GM12801 (cell line): Measurements from ENCODE around the gene FABP1.

Source experiments
- TF ChIP-seq, protein P1 (sequence below): IDR thresholded peaks from one replicate; pipeline ENCODE4 v1.5.1; 2011; ENCODE audit warnings: control low read depth; ENCODE audit not compliant: insufficient read length; ENCODE audit errors: extremely low read depth

FABP1 gene

DNA sequence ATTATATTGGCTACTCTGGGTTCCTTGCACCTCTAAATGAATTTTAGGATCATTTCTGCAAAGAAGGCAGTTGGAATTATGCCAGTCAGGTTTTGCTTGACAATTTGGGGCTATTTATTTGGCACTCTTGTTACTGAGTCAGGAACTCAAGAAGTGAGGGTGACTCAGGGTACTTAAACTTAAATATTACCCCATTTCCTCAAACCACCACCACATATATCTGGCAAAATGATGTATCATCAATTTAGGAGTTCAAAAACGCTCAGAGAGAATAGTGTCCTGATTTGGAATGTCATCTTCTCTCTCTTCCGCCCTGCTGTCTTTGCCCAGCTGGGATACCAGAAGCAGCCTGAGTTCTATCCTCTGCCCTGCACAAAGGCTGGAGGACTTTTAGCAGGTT, 39.9 kb upstream of the FABP1 start:
- TF ChIP-seq, protein P1, sequence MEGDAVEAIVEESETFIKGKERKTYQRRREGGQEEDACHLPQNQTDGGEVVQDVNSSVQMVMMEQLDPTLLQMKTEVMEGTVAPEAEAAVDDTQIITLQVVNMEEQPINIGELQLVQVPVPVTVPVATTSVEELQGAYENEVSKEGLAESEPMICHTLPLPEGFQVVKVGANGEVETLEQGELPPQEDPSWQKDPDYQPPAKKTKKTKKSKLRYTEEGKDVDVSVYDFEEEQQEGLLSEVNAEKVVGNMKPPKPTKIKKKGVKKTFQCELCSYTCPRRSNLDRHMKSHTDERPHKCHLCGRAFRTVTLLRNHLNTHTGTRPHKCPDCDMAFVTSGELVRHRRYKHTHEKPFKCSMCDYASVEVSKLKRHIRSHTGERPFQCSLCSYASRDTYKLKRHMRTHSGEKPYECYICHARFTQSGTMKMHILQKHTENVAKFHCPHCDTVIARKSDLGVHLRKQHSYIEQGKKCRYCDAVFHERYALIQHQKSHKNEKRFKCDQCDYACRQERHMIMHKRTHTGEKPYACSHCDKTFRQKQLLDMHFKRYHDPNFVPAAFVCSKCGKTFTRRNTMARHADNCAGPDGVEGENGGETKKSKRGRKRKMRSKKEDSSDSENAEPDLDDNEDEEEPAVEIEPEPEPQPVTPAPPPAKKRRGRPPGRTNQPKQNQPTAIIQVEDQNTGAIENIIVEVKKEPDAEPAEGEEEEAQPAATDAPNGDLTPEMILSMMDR = no peak

DNA sequence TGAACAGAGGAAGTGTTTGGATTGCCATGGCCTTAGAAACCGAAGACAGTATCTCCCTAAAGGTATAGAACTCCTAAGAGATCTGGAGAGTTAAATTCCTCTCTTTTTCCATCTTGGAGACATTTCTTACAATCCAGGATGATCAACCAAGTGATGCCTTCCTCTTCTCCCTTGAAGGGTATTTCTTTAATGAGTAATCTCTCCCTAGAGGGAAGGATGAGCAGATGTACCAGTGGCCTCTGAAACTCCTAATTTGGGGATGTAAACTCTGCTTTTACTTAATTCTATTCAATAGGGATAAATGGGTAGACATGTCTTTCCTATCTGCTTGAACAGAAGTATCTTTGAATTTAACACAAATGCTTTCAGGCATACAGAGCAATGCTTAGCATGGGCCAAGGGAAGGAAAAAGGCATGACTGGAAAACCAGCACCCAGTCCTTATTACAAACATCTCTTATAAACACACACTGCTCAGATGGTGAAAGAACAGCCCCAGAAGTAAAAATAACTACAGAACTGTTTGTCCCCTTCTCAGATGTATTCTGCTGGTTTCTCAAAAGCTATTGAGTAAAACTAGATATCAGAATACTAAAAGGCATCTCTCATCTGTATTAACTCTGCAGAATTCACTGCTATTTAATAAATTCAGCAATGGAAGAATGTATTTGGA, 37.6 kb upstream of the FABP1 start:
- TF ChIP-seq, protein P1 = no peak

DNA sequence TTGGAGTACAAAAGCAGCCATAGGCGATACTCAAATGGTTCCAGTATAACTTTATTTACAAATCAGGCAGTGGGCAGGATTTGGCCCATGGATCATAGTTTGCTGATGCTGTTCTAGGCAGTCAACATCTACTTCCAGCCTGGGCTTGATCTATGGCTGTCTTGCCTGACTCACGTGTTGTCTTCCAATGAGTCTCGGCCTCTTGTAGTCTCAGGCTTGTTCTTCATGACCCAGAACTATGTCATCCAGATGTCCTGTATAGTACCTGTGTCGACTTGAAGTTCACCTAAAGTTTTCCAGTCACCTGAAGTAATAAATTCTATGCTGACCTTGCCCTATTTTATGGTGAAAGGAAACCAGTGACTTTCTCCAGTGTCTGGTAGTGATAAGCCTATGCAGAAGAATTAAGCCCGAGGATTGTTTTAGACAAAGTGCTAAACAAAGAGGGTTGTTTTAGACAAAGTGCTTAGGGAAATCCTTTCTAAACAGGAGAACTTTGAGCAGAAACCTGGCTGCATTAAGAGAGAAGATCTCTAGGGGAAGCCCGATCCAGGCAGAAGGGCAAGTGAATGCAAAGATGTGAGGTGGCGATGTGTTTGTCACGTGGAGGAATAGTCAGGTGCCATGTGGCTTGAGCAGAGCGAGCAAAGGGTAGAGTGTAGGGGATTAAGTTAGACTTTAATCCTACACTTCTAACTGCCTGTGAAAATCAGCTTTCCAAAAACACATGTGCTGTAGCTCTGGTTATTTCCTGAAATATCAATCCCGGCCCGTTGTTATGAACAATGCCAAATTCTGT, 33.8 kb upstream of the FABP1 start:
- TF ChIP-seq, protein P1 = no peak

DNA sequence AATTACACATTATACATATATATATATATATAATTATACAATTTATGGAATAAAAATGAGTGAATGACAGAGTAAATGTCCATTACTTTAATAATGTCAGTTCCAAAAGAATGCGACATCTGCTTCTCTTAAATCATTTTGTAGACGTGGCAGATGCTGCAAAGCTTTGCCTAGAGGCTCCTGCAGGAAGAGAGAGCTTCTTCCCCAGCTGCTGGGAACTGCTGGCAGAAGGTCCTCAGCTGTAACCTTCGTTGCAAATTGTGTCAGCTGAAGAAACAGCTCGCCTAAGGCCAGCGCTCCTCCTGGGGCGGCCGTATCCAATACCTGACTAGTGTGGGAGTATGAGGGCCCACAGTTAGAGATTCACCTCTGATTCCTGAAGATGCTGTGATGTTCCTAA, 32.7 kb upstream of the FABP1 start:
- TF ChIP-seq, protein P1 = no peak

DNA sequence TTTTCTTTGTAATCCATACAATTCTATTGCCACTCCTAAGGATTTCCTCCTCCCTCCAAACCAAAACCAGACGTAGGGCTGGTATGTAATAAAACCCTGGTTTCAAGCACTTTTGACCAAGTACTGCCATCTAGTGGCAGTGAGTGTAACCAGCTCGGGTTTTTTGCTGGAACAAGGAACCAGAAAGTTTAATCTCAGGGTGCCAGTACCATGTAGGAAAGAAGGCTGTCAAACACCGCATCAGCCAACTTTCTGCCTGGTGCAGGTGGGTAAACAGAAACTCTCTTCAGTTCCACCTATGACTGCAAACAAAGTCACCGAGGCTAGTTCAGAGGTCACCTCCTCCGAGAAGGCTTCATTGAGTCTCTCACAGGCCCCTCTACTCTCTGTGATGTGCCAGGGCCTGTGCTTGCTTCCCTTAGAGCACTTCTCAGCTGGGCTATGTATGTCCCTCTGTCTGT, 32.1 kb upstream of the FABP1 start:
- TF ChIP-seq, protein P1 = no peak

DNA sequence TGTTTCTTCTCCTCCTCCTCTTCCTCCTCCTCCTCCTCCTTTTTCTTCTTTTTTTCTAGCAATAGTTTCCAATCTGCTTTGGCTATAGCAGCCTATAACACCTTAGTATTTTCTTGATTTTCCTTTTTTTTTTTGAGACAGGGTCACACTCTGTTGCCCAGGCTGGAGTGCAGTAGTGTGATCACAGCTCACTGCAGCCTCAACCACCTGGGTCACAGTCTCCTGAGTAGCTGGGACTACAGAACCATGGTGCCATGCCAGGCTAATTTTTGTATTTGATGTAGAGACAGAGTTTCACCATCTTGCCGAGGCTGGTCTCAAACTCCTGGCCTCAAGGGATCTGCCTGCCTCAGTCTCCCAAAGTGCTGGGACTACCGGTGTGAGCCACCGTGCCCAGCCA, 31.6 kb upstream of the FABP1 start:
- TF ChIP-seq, protein P1 = no peak

DNA sequence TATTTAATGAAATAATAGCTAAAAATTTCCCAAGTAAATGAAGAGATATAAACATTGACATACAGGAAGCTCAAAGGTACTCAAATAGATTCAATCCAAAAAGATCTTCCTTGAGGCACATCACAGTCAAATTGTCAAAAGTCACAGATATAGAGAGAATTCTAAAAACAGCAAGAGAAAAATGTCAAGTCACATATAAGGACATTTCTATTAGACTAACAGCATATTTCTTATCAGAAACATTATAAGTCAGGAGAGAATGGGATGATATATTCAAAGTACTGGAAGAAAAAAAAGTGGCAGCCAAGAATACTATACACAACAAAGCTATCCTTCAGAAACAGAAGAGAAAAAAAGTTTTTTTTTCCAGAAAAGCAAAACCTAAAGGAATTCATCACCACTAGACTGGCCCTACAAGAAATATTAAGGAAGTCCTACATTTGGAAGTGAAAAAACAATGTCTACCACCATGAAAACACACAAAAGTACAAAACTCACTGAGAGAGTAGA, 21.1 kb upstream of the FABP1 start:
- TF ChIP-seq, protein P1 = no peak
